Upper lobe of right lung (tissue), 1 donor: ENCODE results near the gene FBXL15. TPM values are rescaled to one million over a fixed set of nuclear protein-coding genes. Genes with fewer than 3 reads are reported as not detected.
A peak's percentile ranks its signal among the peaks of the same experiment; 100 is the strongest.

ENCODE experiments used
- ATAC-seq: fragments of 200-7000 bp; cut with Tn5 transposase; one replicate; pipeline ENCODE4 v1.9.1; 2020; ENCODE audit warnings: mild to moderate bottlenecking, moderate library complexity
- DNase-seq: peaks from one replicate; pipeline ENCODE4 v3.0.0-alpha.2; 2020
- H3K27ac ChIP-seq: fragments of 200-600 bp; one replicate; pipeline ENCODE4 v1.8.0; 2022
- H3K27me3 ChIP-seq: fragments of 200-600 bp; one replicate; pipeline ENCODE4 v1.8.0; 2022; ENCODE audit warnings: mild to moderate bottlenecking
- H3K36me3 ChIP-seq: fragments of 200-600 bp; one replicate; pipeline ENCODE4 v1.8.0; 2022
- H3K4me1 ChIP-seq: fragments of 200-600 bp; one replicate; pipeline ENCODE4 v1.8.0; 2022
- H3K4me3 ChIP-seq: fragments of 200-600 bp; one replicate; pipeline ENCODE4 v1.8.0; 2022; ENCODE audit warnings: mild to moderate bottlenecking
- H3K9me3 ChIP-seq: fragments of 200-600 bp; one replicate; pipeline ENCODE4 v1.8.0; 2022
- intact Hi-C: fragments of 100-400 bp; cut with DNase I; formaldehyde crosslinking; loops from one replicate; pipeline ENCODE4 v1.11.0; 2022
- total RNA-seq: library from RNA; stranded (reverse); fragmentation: NEBNext Ultra II Directional; extraction: Animal tissue kit (Norgen Biotek cat#: 25700); gene quantifications from one replicate; pipeline ENCODE4 v1.2.1, GENCODE V29; 2021
- TF ChIP-seq, protein P1 (sequence below): fragments of 200-600 bp; IDR thresholded peaks from one replicate; pipeline ENCODE4 v1.8.0; 2022; ENCODE audit warnings: antibody characterized with exemption
- donor health status: DM: no; HTN: yes; CAD: no; lungs with severe emphysema.

FBXL15 gene
- total RNA-seq, 1 donor from 2014 or later: 16.0 TPM

DNA sequence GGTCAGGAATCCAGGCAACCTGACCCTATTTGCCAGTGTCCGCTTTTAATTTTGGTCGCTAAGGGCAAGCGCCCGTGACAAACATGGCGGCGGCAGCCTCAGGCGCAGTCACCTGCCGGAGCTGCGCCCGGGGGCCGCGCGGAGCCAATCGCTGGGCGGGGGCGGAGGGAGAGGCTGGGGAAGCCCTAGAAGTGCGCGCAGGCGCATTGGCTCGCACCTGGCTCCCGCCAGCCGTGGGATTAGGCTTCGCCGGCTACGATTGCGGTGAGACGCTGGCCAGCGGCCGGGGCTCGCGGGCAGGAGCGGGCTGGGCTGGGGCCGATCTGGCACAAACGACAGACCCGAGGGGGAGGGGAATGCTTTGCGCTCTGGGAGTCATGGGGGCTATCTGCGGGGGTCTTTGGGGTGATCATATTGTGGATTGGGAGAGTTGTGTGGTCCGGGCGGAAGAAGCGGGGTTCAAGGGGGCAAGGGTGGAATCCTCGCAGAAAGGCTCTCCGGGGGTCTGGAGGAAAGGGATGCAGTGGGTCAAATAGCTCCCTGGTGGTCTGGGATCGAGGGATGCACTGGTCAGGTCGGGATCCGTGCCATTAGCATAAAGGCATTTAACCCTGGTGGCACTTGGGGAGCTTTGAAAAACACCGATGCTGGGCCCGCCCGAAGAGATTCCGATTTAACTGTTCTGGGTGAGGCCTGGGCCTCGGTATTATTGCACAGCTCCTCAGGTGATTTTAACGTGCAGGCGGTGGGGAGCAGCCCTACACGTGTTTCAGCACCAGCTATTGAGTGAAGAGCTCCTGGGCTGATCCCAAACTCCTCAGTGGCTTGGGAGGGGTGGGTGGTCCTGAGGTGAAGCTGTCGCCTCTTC is 40.8 kb downstream of the FBXL15 start:
- Histone ChIP-seq H3K27me3 (no peaks in the 10 kb centered on the region), H3K27ac (peak overlapping the region; percentile 36), H3K36me3 (no peaks in the 10 kb centered on the region), H3K9me3 (no peaks in the 10 kb centered on the region), H3K4me1 (peaks cover 14% of the 10 kb centered on the region), H3K4me3 (peak overlapping the region; percentile 68)
- intact Hi-C loops: no loop called here
- TF ChIP-seq, protein P1, sequence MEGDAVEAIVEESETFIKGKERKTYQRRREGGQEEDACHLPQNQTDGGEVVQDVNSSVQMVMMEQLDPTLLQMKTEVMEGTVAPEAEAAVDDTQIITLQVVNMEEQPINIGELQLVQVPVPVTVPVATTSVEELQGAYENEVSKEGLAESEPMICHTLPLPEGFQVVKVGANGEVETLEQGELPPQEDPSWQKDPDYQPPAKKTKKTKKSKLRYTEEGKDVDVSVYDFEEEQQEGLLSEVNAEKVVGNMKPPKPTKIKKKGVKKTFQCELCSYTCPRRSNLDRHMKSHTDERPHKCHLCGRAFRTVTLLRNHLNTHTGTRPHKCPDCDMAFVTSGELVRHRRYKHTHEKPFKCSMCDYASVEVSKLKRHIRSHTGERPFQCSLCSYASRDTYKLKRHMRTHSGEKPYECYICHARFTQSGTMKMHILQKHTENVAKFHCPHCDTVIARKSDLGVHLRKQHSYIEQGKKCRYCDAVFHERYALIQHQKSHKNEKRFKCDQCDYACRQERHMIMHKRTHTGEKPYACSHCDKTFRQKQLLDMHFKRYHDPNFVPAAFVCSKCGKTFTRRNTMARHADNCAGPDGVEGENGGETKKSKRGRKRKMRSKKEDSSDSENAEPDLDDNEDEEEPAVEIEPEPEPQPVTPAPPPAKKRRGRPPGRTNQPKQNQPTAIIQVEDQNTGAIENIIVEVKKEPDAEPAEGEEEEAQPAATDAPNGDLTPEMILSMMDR: no peak
- peak; percentile 98 for DNase-seq
- ATAC-seq: peak; percentile 97

DNA sequence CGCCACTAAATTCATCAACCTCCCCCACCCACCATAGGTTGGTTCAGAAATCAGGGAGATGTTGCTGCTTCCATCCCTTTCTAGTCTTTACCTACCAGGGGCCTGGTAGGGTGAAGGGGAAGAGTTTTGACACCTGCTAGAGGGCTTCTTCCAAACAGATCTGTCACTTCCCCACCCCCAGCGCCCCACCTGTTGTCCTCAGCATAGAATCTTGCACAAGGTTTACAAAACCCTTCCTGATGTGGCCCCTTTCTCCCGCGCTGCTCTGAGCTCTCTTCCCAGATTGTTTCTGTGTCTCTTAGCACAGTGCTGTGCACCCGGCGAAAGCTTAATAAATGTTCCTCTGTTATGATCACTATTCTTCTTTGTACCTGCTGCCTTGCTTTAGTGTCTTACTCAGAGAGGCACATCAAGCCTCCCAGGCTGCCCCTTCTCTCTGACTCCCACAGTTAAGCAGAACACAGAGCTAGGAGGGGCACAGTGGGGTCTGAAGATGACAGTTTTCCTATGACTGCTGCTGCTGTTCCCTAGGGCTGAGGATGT is 41.9 kb downstream of the FBXL15 start:
- H3K27ac ChIP-seq: no peak overlapping the region

DNA sequence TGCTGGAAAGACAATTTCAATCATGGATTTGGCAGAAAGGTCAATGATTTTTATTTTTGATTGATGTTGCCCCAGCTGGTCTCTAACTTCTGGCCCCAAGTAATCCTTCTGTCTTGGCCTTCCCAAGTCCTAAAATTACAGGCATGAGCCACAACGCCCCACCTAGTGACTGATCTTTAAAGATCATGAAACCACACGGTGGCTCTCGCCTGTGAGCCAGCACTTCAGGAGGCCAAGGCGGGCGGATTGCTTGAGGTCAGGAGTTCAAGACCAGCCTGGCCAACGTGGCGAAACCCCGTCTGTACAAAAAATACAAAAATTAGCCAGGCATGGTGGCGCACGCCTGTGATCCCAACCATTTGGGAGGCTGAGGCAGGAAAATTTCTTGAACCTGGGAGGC is 43.3 kb downstream of the FBXL15 start:
- no peak for DNase-seq
- Histone ChIP-seq H3K9me3 (no peaks in the 10 kb centered on the region), H3K36me3 (no peaks in the 10 kb centered on the region), H3K27me3 (no peaks in the 10 kb centered on the region), H3K4me1 (peaks cover 12% of the 10 kb centered on the region), H3K27ac (no peak overlapping the region), H3K4me3 (no peak overlapping the region)
- TF ChIP-seq, protein P1: no peak
- intact Hi-C loops: no loop called here
- no peak for ATAC-seq

More for the DNA sequence above, 41.9 kb downstream of the FBXL15 start:
- Histone ChIP-seq H3K9me3 (no peaks in the 10 kb centered on the region), H3K36me3 (no peaks in the 10 kb centered on the region), H3K27me3 (no peaks in the 10 kb centered on the region), H3K4me1 (peaks cover 12% of the 10 kb centered on the region), H3K4me3 (peak overlapping the region; percentile 28)
- intact Hi-C loops: no loop called here
- ATAC-seq: no peak
- DNase-seq: no peak
- TF ChIP-seq, protein P1: no peak

DNA sequence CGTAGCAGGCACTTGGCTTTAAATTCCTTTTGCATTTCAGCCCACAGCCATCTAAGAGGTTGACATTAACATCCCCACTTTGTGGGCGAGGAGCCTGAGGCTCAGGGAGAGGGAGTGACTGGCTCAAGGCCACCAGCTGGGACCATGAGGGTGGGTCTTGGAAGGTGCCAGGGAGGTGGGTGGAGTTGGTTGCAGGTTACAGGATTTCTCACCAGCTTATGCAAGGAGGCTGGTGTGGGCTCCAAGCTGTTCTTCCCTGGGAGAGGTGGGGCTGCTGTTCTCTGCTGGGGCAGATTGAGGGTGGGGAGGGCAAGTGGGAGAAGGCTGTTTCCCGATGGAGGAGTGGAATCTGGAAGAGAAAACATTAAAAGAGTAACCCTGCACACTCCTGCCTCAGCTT is 44.8 kb downstream of the FBXL15 start:
- Histone ChIP-seq H3K4me1 (peaks cover 16% of the 10 kb centered on the region), H3K4me3 (no peak overlapping the region), H3K9me3 (no peaks in the 10 kb centered on the region), H3K27me3 (no peaks in the 10 kb centered on the region), H3K27ac (no peak overlapping the region), H3K36me3 (no peaks in the 10 kb centered on the region)
- ATAC-seq: no peak
- TF ChIP-seq, protein P1: no peak
- intact Hi-C loops: no loop called here
- DNase-seq: no peak

DNA sequence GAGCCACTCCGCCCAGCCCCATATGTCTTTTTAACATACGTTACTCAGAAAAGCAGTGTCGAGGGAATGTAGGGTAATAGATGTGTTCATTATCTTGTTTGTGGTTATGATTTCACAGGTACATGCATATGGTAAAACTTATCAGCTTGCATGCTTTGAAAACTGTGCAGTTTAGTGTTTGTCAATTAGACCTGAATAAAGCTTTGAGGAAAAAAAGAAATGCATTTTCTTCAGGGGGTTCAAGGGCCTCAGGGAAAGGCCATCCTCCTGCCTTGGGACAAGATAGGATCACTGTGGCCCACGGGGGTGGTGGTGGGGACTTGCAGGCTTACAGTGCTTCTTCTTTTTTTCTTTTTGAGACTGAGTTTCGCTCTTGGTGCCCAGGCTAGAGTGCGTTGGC is 46.7 kb downstream of the FBXL15 start:
- TF ChIP-seq, protein P1: no peak
- DNase-seq: no peak
- Histone ChIP-seq H3K9me3 (no peaks in the 10 kb centered on the region), H3K4me1 (peaks cover 7% of the 10 kb centered on the region), H3K36me3 (no peaks in the 10 kb centered on the region), H3K4me3 (no peak overlapping the region), H3K27me3 (no peaks in the 10 kb centered on the region), H3K27ac (no peak overlapping the region)
- intact Hi-C loops: no loop called here
- no peak for ATAC-seq
